Anterior cingulate cortex (tissue), 58 donors: ENCODE results near the gene RAB11FIP3.

Source experiments
- DNase-seq, 58 donors: peaks; one replicate each; lab custom pipeline; 2025; lab: John Stamatoyannopoulos, UW

RAB11FIP3 gene

DNA sequence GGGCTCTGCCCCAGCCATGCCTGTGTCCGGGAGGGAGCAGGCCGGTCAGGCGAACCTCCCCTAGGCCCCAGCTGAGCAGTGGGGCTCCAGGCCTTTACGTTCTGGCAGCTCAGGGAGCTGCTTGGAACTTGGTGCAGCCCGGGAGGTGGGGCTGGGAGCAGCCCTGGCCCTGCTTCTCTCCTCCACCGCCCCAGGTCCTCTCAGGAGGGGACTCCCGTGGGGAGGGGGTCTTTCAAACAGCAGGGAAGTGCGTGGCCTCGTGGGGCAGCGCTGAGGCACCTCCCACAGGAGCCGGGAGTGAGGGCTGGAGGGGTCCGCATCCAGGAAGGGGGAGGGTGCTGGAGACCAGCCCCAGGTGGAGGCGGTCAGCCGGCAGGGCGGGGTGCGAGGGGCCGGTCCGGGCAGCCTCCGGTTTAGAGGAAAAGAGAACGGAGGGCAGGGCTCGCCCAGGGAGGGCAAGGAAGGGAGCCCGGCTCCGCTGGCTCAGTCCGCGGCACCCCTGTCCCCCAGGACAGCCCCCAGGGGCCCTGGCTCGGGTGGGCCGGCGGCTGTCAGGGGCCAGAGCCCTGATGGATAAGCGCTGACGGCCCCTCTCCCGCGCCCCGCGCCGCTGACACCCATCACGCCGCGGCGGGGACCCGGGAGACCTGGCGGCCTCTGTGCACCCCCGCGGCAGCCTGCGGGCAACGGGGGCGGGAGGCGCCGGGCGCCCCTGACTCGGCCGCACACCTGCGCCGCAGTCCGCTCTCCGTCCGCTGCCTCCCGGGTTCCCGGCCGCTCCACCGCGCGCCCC lies 134.2 kb downstream of the RAB11FIP3 start:
- no peak for DNase-seq

DNA sequence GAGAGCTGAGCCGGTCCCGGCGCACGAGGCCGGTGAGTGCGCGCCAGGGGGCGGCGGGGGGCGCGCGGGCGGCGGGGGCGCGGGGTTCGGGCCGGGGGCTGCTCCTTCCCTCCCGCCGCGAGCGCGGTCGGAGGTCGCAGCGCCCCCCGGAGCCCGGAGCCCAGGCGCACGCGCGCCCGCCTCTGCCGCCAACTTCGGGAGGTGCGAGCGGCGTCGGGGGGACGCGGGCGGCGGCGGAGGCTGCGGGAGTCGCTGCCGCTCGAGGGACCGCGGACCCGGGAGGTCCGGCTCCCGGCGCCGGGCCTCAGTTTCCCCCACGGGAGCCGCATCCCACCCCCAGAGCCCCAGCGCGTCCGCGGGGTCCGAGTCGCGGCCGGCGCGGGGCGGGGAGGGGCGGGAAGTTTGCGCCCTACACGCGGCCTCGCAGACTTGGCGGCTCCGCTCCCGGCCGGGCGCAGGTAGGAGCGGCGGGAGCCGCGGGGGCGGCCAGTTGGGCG lies 134.8 kb downstream of the RAB11FIP3 start, which contains the start of gene PRR35:
Gene PRR35, plus strand, starts transcription at position 191 of the 497 bp plus-strand sequence. CDS start 2,901 bp downstream, outside the sequence.
- DNase-seq: no peak

DNA sequence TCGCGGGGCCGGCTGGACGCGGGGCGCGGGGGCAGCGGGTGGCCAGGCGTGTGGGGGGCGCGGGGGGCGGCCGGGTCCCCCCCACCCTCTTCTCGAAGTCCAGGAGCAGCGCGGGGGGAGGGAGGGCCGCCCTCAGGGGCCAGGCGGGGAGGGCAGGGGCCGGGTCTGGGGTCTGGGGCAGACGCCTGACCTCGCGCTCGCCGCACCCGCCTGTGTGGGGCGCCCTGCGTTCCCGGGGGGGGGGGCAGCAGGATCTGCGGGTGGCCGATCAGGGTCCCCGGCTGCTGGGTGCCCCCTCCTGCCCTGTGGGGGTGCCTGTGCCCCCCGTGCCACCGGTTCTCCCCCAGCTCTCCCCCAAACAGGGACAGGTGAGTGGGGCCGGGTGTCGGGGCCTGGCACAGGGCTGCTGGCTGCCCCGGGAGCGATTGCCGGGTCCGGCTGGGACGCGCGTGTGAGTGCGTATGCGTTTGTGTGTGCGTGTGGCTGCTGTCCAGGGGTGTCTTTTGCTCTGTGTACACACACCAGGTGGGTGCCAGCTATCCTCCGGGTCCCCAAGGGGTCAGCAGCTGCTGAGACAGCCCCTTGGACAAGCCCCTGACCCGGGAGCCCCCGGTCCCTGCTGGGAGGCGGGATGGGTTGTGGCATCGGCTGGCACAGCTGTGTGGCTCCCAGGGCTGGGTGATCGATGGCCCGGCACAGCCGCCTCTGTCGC lies 135.4 kb downstream of the RAB11FIP3 start:
- DNase-seq: no peak

DNA sequence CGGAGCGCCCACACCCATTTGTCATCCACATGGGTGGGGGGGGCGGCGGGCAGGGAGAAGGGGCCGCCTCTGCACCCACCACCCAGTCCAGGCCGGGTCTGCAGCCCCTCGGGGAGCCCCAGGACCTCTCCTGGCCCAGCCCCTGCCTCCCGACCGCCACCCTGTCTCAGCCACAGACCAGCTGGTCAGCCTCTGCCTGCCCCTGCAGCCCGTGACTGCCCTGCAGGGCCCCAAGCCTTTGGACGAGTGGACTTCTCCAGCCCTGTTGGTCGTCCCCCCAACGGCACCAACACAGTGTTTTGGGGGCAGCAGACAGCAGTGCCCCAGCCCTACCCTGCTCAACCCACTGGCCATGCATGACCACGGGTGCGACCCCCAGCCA lies 136.0 kb downstream of the RAB11FIP3 start:
- no peak for DNase-seq

DNA sequence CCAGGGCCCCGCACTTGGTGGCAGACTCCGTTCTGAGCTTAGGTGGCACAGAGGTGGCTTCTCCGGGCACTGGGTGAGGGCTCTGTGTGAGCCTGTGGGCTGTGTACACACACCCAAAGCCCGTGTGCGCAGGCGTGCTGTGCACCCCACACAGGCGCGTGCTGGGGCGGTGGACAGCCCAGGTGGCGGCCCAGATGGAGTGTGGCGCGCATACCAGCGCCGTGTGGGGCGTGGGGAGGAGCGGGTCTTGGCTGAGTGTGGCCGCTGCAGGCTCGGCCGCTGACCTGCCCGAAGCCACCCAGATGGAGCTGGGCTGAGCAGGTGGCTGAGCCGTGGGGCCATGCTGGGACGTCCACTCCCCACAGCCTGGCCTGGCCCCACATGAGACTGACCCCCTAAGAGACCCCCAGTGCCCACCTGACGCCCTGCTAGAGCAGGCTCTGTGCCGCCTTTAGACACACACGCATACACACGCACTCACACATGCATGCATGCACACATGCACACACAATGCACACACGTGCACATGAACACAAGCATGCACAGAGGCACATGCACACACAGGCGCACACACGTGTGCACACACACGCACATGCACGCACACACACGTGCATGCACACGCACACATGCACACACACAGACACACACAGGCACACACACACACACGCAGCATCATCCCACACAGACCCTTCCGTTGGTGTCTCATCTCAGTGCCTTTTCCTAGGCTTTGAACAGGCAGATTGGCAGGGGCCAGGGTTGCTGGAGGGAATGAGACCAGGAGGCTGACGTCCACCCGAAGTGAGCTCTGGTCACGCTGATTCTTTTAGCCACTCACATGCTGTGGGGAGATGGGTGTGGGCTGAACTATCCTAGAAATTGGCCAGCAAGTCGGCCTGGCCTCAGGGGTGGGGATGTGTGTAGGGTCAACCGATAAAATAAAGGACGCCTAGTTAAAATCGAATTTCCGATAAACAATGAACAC lies 136.8 kb downstream of the RAB11FIP3 start:
- no peak for DNase-seq

DNA sequence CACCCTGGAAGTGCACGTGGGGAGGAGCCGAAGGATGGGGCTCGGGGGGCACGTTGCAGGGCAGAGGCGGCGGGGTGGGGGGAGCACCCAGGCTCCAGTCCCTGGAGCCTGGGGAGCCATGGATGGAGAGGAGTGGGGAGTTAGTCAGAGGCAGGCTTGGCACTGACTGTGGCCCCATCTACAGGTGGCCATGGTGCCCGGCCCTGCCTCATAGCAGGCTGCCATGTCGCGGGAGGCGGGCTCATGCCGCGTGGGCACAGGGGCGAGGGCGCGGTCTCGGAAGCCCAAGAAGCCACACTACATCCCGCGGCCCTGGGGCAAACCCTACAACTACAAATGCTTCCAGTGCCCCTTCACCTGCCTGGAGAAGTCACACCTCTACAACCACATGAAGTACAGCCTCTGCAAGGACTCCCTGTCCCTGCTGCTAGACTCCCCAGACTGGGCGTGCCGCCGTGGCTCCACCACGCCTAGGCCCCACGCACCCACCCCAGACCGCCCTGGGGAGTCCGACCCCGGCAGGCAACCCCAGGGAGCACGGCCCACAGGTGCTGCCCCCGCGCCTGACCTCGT lies 137.7 kb downstream of the RAB11FIP3 start:
- no peak for DNase-seq

DNA sequence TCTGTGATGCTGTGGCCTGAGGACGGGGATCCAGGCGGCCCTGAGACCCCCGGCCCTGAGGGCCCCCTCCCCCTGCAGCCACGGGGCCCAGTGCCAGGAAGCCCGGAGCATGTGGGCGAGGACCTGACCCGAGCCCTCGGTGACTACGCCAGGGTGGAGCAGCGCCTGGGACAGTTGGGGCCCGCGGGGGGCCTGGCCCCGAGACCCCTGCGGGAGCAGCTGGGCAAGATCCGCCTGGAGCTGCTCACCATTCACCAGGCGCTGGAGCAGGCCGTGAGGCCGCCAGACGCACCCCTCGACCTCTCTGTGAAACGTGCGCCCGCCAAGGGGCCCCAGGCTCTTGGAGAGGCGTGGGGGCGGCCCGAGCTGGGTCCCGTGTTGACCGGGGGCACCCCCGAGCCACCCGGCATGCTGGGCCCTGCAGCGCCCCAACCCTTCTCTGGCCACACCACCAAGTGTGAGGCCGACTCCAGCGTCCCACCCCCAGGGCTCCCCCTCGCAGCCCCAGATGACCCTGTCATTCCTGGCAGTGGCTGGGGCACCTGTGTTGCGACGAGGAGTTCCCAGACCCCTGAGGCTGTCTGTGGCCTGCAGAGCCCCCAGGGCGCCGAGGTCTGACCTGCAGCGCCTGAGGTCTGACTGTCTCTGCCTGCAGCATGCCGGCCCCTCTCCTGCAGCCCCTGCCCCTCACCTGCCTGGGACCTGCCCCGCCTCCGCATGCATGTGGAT lies 139.4 kb downstream of the RAB11FIP3 start:
- DNase-seq: no peak

DNA sequence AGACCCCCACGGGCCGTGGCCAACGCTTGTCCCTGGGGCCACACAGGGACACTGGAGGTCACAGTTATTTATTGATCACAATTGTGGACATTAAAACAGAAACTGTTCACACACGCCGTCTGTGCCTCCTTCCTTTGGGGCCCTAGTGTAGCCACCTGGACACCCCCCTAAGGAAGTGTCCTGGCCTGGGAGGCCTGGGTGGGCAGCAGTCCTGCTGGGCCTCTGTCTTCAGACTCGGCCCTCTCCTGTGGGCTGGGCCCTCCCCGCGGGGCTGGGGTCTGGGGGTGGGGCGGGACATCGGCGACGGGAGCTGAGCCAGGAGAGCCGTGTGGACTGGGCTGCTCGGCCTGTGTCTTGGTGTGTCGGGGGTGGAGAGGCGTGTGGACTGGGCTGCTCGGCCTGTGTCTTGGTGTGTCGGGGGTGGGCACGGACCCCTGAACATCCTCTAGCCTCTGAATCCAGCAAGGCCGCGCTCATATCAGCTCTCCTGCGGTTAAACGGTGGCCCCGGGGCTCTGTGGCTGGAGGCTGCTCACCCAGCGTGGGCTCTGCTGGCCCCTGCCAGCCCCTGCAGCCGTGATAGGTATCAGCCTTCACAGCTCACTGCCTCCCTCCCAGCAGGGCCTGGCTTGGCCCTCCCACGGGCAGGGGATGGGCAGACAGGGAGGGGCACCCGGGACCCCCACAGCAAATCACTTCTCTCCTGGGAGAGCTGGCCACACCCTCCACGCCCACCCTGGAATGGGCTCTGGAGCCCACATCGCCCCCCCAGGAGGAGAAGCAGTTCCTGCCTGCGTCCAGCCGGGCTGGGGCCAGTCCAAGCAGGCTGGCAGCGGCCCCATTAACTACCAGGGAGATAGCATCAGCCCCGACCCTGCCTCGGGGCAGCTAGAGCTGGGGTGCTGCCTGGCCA lies 140.2 kb downstream of the RAB11FIP3 start:
- peak in 1 of 58 donors; percentile 3 for DNase-seq

DNA sequence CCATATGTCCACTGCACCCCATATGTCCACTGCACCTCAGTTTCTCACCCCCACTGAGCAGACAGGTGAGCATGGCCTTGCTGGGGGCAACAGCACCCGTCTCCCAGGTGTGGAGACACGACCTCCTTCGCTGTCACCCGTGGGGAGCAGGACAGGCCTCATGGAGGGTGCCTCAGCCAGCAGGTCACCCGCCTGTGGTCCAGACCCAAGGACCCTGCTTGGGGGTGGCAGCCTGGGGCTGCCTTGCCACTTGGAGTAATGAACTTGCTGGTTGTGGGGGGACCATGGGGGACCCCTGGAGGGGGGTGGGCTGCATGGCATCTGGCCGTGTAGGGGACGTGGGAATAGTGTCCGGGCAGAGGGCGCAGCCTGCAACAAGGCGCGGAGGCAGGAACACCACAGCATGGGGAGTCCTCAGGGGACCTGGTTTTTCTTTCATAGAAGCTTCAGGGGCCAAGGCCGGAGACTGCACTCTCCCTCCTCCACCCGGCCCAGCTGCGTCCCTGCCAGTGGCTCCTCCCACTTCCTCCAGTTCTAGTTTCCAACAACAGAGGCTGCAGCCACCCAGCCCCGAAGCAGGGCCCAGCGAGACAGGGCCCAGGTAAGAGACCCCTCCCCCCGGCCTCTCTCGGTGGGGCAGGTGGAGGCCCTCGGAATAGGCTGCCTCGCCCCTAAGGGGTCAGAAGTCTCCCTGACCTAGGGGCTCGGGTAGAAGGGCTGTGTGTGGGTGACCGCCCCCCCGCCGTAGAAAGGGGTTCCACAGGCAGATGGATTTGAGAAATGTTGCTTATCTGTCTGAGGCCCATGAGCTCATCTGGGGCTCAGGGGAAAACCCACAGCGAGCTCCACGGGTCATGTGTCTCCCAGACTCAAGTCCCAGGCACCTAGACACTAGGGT lies 141.3 kb downstream of the RAB11FIP3 start, which contains the start of gene NHLRC4:
Gene NHLRC4, plus strand, starts transcription at position 531 of the 898 bp plus-strand sequence. CDS start 1,043 bp downstream, outside the sequence.
- DNase-seq: peak in 7 of 58 donors; percentile 1 to 26 (median 20)

DNA sequence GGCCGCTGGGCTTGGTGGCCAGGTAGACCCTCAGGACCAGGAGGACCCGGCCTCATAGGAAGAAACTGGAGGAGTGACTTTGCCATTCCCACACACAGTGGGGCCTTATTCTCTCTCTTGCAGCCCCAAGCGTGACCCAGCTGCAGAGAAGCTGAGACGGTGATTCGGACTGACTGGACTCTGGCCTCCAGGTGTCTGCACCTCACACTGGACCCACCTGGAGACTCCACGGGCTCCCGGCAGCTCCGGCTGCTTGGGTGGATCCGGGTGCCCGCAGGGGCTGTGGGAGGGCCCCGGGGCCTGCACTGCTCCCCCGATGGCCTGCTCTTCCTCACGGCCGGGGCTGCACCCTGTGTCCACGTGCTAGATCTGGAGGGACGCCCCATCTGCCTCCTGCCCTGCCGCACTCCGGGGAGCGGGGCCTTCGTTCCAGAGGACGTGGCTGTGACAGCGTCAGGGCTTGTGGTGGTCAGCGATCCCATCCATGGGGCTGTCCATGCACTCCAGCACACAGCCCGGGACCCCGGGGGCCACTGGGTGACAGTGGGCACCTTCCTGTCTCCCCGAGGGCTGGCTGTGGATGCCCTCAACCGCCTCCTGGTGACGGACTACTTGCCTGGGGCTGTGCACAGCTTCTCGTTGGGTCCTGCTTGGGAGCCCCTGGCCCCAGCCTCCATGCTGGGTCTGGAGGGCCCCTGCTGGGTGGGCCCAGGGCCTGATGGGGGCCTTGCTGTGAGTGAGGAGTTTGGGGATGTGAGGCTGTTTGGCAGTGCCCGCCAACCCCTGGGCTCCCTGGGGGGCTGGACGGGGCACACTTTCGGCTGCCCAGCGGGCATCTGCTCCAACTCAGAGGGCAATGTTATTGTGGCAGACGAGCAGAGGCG lies 142.2 kb downstream of the RAB11FIP3 start:
- no peak for DNase-seq

DNA sequence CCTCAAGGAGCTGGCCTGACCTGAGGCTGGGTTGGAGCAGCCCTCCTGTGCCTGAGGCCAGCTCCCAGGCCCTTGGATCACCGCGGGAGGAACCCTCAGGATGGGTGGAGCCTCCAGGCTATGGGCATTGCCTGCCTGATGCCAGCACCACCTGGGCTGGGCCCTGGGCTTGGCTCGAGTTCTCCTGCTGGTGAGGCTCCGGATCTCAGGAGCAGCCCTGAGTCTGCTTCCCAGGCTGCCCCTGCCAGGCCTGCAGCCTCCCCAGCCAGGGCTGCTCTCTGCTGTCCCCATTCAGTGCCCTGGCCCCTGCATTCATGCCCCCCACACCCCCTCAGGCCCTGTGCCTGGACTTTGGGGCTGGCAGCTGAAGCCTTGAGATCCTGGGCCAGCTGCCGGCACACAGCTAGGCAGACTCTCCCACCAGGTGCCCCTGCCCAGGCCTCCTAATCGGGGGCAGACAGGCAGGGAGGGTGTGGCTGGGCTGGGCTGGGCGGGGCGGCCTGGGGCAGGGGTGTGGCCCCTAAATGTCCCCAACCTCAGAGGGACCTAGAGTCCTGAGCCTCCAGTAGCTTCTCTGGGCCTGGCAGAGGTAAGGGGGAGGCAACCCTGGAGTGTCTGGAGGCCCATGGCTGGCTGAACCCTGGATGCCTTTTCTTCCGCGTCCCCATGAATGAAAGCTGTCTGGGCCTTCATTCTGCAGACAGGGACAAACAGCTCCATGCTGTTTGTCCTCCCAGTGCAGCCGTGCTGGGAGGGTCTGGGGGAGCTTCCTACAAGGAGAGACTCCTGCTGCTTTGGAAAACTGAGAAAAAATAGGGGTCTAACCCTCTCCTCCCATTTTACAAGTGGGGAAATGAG lies 143.2 kb downstream of the RAB11FIP3 start:
- DNase-seq: no peak

DNA sequence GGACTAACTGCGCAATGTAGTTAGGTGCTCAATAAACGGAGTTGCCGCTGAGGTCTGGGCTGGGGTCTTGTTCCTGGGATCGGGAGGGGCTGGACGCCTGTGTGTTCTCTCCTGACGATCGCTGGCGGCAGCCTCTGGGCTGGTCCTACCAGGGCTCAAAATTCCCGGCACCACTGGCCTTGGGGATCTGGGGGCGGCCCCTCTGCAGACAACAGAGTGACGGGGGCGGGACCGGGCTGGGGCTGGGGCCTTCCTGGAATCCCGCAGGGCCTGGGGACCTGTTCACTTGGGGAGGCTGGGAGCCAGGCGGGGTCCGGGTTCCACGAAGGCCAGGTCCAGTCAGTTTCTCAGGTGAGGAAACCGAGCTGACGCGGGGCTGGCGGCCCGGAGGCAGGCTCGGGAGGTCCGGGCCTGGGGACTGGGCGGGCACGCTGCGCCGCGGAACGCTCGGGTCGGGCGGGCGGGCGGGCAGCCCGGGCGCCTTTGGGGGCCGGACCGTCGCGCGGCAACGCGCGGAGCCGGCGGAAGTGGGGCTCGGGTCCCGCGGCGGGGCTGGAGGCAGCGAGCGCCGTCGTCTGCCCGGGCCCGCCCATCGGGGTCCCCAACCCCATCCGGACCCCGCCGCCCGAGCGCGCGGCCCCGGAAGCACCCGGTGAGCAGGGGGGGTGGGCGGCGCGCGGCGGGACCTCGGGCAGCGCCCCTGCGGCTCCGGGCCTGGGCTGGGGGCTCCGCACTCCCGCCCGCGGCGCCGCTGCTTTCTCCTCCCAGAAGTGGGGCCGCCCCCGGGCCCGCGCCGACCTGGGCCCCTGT lies 144.2 kb downstream of the RAB11FIP3 start, which contains the start of gene PIGQ:
Gene PIGQ, plus strand, starts transcription at position 524 of the 810 bp plus-strand sequence. CDS start 4,107 bp downstream, outside the sequence.
- peak in 55 of 58 donors; percentile 15 to 84 (median 55) for DNase-seq
